ENCODE data around the gene COL18A1. TPM values are rescaled to one million over a fixed set of nuclear protein-coding genes. Genes with fewer than 3 reads are reported as not detected.

The COL18A1 gene
- total and polyA plus RNA-seq, 9 of the 15 experiments (the other 6 are each of a cell fraction or from before 2014, with no cell fraction given): 0.14 to 16.4 (median 2.0) TPM

- Histone ChIP-seq H3K4me2 (ENCODE audit: insufficient read depth, low read length) (no peak overlapping the region), H2AFZ (ENCODE audit: low read depth, low read length) (no peak overlapping the region), H3K36me3 (ENCODE audit: control insufficient read depth, insufficient read depth, low read length) (no peaks in the 10 kb centered on the region), H4K20me1 (replicated peaks; ENCODE audit: control insufficient read depth, insufficient read depth, low read length) (peaks cover 48% of the 10 kb centered on the region), H3K27me3 (ENCODE audit: control insufficient read depth in 2 of 2, insufficient read depth in 2 of 2, low read length in 2 of 2) (peaks cover 9 to 21% of the 10 kb centered on the region in 2 experiments; a peak in 4 of 5 replicates), H3K27ac (ENCODE audit: extremely low read depth, low read depth, low read length) (no peak overlapping the region), H3K4me1 (replicated peaks in 1 of 2; ENCODE audit: control insufficient read depth in 2 of 2, insufficient read depth in 2 of 2, low read length in 2 of 2) (peaks cover 0 to 52% of the 10 kb centered on the region in 2 experiments; a peak in 3 of 5 replicates), H3K79me2 (ENCODE audit: control insufficient read depth, insufficient read depth, low read length) (no peaks in the 10 kb centered on the region), H3K4me3 (no peak overlapping the region), H3K9me1 (ENCODE audit: control insufficient read depth, insufficient read depth, low read length) (peaks cover 3% of the 10 kb centered on the region), H3K9ac (ENCODE audit: insufficient read depth in 1 of 2, low read depth in 2 of 2, low read length in 2 of 2) (no peak overlapping the region; a peak in 1 of 4 replicates), H3K9me3 (replicated peaks; ENCODE audit: control insufficient read depth, insufficient read depth, low read depth, low read length) (no peaks in the 10 kb centered on the region)
- FAIRE-seq (no peak), ATAC-seq (no peak), DNase-seq (ENCODE audit: extremely low read depth in 1 of 4, low spot score in 3 of 4) (no peak)
- WGBS (ENCODE audit: insufficient coverage, low coverage, missing lambda C conversion rate): 54% methylated on average over 23 of the region's 23 CpGs
- ChIA-PET CTCF (ENCODE audit: low intra/inter-chr PET ratio) (no interaction called here), POLR2A (interaction anchor here (0.6 to 2.1 kb wide), 4 partner anchors 10 to 423 kb away, joined by 3 to 5 read pairs (median 4); no protein-coding TSS in a partner anchor)
- TF ChIP-seq SLC30A9 (CRISPR knock-in tag; IDR thresholded peaks at IDR 0.05): no peak
- no TSS peak for BruUV-seq (replicated peaks)
- in situ Hi-C loops (cut with MboI) (loop anchor here (5.0 kb wide), 1 partner anchor 352 kb away; no protein-coding TSS in a partner anchor), intact Hi-C loops (cut with micrococcal nuclease) (no loop called here)
Measured at GRCh38 chr21:45460011-45460565, 55.1 kb downstream of the COL18A1 start.

- 29% methylated on average over 9 of the region's 9 CpGs for WGBS (ENCODE audit: insufficient coverage, low coverage, missing lambda C conversion rate)
- in situ Hi-C loops (cut with MboI): loop anchor here (5.0 kb wide), 1 partner anchor 352 kb away; no protein-coding TSS in a partner anchor
- Histone ChIP-seq H3K27ac (ENCODE audit: extremely low read depth, low read depth, low read length) (no peak overlapping the region), H3K9me3 (replicated peaks; ENCODE audit: control insufficient read depth, insufficient read depth, low read depth, low read length) (no peaks in the 10 kb centered on the region), H3K79me2 (ENCODE audit: control insufficient read depth, insufficient read depth, low read length) (no peaks in the 10 kb centered on the region), H3K9me1 (ENCODE audit: control insufficient read depth, insufficient read depth, low read length) (peaks cover 3% of the 10 kb centered on the region), H4K20me1 (replicated peaks; ENCODE audit: control insufficient read depth, insufficient read depth, low read length) (peaks cover 48% of the 10 kb centered on the region), H3K36me3 (ENCODE audit: control insufficient read depth, insufficient read depth, low read length) (no peaks in the 10 kb centered on the region), H3K9ac (ENCODE audit: insufficient read depth in 1 of 2, low read depth in 2 of 2, low read length in 2 of 2) (no peak overlapping the region), H3K27me3 (ENCODE audit: control insufficient read depth in 2 of 2, insufficient read depth in 2 of 2, low read length in 2 of 2) (peaks cover 12 to 28% of the 10 kb centered on the region in 2 experiments; a peak in 4 of 5 replicates), H2AFZ (ENCODE audit: low read depth, low read length) (no peak overlapping the region), H3K4me1 (replicated peaks in 1 of 2; ENCODE audit: control insufficient read depth in 2 of 2, insufficient read depth in 2 of 2, low read length in 2 of 2) (peaks cover 0 to 49% of the 10 kb centered on the region in 2 experiments; a peak in 3 of 5 replicates), H3K4me2 (ENCODE audit: insufficient read depth, low read length) (no peak overlapping the region), H3K4me3 (no peak overlapping the region)
- no peak for ATAC-seq
- FAIRE-seq: peak; percentile 79
- BruUV-seq (replicated peaks): no TSS peak
- CTCF ChIA-PET (ENCODE audit: low intra/inter-chr PET ratio): no interaction called here
- peak in 1 of 4 experiments; percentile 24 for DNase-seq (ENCODE audit: extremely low read depth in 1 of 4, low spot score in 3 of 4)
- intact Hi-C loops (cut with micrococcal nuclease): no loop called here
- POLR2A ChIA-PET: interaction anchor here (0.9 to 2.1 kb wide), 3 partner anchors 11 to 171 kb away, joined by 4 to 5 read pairs (median 5); no protein-coding TSS in a partner anchor
- TF ChIP-seq PBX2 (CRISPR knock-in tag; IDR thresholded peaks at IDR 0.05; ENCODE audit: low read depth) (no peak), PBX2 (tag; conservative IDR thresholded peaks at IDR 0.05; ENCODE audit: low read depth) (peak; percentile 44; the same call in 1 of the 2 replicates), HCFC1 (IDR thresholded peaks at IDR 0.05; ENCODE audit: low read depth, low read length) (no peak), NFE2L1 (tag; IDR thresholded peaks at IDR 0.05; ENCODE audit: borderline replicate concordance, low read depth) (peak; percentile 92), ATF3 (IDR thresholded peaks at IDR 0.05) (0 out of 2 replicates have a peak, but pooled peaks have one; percentile 17), ATF3 (CRISPR knock-in tag; conservative IDR thresholded peaks at IDR 0.05) (no peak), CBX5 (IDR thresholded peaks at IDR 0.05; ENCODE audit: borderline replicate concordance, low read depth) (no peak), ILK (tag; IDR thresholded peaks at IDR 0.05; ENCODE audit: borderline replicate concordance, low read depth) (no peak), MAFF (IDR thresholded peaks at IDR 0.05; ENCODE audit: low read length) (peak; percentile 88)
Measured at GRCh38 chr21:45460611-45461368, 55.8 kb downstream of the COL18A1 start.
